Measurements from ENCODE around the gene FRMD1.

FRMD1 gene

DNA sequence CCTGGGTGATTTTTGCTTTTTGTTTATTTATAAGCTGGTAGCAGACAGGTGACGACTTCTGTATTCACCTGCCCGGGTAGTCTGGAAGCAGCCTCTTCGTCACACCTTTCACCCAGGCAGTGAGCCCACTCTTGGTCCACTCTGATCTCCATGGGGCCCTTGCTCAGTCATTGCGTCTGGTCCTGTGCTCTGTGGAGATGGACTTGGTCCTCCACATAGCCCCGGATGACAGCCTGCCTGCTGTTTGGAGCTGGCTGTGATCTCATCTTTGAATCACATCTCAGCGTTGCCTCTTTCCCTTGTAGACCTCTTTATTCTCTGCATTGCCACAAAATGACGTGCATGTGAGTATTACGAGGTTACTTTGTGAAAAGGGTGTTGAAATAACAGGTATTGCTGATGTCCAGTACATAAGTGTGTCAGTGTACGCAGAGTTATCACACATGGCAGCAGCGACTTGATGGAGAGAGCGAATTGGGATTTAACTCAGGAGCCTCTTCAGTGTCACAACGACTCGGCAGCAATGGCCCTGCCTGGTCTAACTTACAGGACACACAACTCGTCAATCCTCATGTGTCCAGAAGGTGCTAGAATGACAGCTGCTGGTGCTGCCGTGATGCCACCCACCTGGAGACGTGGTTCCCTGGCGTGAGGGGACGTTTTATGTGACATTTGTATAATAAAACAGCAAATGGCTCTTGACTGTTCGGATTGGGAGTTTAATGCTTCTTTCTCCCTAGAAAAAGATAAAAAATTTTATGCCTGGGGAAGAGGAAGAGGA lies 24.2 kb upstream of the FRMD1 start:
- H3K4me1 ChIP-seq (ENCODE audit: control insufficient read depth, insufficient read depth, low read length) = no peaks in the 10 kb centered on the region
- H3K36me3 ChIP-seq (ENCODE audit: control insufficient read depth in 2 of 2, insufficient read depth in 1 of 2, low read length in 2 of 2) = no peaks in the 10 kb centered on the region
- no peak overlapping the region for H3K4me3 ChIP-seq (ENCODE audit: low read depth, low read length)
- ChIA-PET CTCF (interaction anchor here (0.7 kb wide), 1 partner anchor 236 kb away, joined by 3 read pairs; no protein-coding TSS in a partner anchor), POLR2A (no interaction called here)
- H3K27ac ChIP-seq (ENCODE audit: extremely low read depth, low read depth, low read length) = no peak overlapping the region
- H3K9me3 ChIP-seq (ENCODE audit: control insufficient read depth, insufficient read depth, low read depth, low read length) = no peaks in the 10 kb centered on the region
- TF ChIP-seq ZSCAN23 (tag by site-specific recombination; IDR thresholded peaks at IDR 0.05) (no peak), ZNF211 (tag by site-specific recombination; IDR thresholded peaks at IDR 0.05; ENCODE audit: low read depth) (no peak), ZNF670 (tag by site-specific recombination; IDR thresholded peaks at IDR 0.05; ENCODE audit: low read depth) (no peak), YY1 (tag by site-specific recombination; IDR thresholded peaks at IDR 0.05) (no peak), BCL11B (tag by site-specific recombination; IDR thresholded peaks at IDR 0.05; ENCODE audit: low read depth) (no peak), ZNF544 (tag by site-specific recombination; IDR thresholded peaks at IDR 0.05) (no peak), HOXD13 (CRISPR knock-in tag; IDR thresholded peaks at IDR 0.05; ENCODE audit: borderline replicate concordance) (no peak), ZNF10 (tag by site-specific recombination; IDR thresholded peaks at IDR 0.05) (no peak), SP7 (tag by site-specific recombination; IDR thresholded peaks at IDR 0.05) (no peak), ZSCAN16 (tag by site-specific recombination; IDR thresholded peaks at IDR 0.05) (no peak), GLI4 (tag by site-specific recombination; IDR thresholded peaks at IDR 0.05) (no peak), ZFP3 (tag by site-specific recombination; IDR thresholded peaks at IDR 0.05; ENCODE audit: low read depth) (no peak), ZFP37 (tag by site-specific recombination; IDR thresholded peaks at IDR 0.05) (no peak), ZFHX2 (tag by site-specific recombination; conservative IDR thresholded peaks at IDR 0.05) (no peak)
- TF ChIP-seq, protein P1, sequence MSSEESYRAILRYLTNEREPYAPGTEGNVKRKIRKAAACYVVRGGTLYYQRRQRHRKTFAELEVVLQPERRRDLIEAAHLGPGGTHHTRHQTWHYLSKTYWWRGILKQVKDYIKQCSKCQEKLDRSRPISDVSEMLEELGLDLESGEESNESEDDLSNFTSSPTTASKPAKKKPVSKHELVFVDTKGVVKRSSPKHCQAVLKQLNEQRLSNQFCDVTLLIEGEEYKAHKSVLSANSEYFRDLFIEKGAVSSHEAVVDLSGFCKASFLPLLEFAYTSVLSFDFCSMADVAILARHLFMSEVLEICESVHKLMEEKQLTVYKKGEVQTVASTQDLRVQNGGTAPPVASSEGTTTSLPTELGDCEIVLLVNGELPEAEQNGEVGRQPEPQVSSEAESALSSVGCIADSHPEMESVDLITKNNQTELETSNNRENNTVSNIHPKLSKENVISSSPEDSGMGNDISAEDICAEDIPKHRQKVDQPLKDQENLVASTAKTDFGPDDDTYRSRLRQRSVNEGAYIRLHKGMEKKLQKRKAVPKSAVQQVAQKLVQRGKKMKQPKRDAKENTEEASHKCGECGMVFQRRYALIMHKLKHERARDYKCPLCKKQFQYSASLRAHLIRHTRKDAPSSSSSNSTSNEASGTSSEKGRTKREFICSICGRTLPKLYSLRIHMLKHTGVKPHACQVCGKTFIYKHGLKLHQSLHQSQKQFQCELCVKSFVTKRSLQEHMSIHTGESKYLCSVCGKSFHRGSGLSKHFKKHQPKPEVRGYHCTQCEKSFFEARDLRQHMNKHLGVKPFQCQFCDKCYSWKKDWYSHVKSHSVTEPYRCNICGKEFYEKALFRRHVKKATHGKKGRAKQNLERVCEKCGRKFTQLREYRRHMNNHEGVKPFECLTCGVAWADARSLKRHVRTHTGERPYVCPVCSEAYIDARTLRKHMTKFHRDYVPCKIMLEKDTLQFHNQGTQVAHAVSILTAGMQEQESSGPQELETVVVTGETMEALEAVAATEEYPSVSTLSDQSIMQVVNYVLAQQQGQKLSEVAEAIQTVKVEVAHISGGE (tag by site-specific recombination; conservative IDR thresholded peaks at IDR 0.05; ENCODE audit: low read depth) = no peak
- TF ChIP-seq, protein P2, sequence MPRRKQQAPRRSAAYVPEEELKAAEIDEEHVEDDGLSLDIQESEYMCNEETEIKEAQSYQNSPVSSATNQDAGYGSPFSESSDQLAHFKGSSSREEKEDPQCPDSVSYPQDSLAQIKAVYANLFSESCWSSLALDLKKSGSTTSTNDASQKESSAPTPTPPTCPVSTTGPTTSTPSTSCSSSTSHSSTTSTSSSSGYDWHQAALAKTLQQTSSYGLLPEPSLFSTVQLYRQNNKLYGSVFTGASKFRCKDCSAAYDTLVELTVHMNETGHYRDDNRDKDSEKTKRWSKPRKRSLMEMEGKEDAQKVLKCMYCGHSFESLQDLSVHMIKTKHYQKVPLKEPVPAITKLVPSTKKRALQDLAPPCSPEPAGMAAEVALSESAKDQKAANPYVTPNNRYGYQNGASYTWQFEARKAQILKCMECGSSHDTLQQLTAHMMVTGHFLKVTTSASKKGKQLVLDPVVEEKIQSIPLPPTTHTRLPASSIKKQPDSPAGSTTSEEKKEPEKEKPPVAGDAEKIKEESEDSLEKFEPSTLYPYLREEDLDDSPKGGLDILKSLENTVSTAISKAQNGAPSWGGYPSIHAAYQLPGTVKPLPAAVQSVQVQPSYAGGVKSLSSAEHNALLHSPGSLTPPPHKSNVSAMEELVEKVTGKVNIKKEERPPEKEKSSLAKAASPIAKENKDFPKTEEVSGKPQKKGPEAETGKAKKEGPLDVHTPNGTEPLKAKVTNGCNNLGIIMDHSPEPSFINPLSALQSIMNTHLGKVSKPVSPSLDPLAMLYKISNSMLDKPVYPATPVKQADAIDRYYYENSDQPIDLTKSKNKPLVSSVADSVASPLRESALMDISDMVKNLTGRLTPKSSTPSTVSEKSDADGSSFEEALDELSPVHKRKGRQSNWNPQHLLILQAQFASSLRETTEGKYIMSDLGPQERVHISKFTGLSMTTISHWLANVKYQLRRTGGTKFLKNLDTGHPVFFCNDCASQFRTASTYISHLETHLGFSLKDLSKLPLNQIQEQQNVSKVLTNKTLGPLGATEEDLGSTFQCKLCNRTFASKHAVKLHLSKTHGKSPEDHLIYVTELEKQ (tag by site-specific recombination; IDR thresholded peaks at IDR 0.05; ENCODE audit: borderline replicate concordance) = no peak
- TF ChIP-seq, protein P3, sequence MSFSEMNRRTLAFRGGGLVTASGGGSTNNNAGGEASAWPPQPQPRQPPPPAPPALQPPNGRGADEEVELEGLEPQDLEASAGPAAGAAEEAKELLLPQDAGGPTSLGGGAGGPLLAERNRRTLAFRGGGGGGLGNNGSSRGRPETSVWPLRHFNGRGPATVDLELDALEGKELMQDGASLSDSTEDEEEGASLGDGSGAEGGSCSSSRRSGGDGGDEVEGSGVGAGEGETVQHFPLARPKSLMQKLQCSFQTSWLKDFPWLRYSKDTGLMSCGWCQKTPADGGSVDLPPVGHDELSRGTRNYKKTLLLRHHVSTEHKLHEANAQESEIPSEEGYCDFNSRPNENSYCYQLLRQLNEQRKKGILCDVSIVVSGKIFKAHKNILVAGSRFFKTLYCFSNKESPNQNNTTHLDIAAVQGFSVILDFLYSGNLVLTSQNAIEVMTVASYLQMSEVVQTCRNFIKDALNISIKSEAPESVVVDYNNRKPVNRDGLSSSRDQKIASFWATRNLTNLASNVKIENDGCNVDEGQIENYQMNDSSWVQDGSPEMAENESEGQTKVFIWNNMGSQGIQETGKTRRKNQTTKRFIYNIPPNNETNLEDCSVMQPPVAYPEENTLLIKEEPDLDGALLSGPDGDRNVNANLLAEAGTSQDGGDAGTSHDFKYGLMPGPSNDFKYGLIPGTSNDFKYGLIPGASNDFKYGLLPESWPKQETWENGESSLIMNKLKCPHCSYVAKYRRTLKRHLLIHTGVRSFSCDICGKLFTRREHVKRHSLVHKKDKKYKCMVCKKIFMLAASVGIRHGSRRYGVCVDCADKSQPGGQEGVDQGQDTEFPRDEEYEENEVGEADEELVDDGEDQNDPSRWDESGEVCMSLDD (tag by site-specific recombination; IDR thresholded peaks at IDR 0.05) = no peak
- TF ChIP-seq, protein P4, sequence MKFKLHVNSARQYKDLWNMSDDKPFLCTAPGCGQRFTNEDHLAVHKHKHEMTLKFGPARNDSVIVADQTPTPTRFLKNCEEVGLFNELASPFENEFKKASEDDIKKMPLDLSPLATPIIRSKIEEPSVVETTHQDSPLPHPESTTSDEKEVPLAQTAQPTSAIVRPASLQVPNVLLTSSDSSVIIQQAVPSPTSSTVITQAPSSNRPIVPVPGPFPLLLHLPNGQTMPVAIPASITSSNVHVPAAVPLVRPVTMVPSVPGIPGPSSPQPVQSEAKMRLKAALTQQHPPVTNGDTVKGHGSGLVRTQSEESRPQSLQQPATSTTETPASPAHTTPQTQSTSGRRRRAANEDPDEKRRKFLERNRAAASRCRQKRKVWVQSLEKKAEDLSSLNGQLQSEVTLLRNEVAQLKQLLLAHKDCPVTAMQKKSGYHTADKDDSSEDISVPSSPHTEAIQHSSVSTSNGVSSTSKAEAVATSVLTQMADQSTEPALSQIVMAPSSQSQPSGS (tag by site-specific recombination; IDR thresholded peaks at IDR 0.05; ENCODE audit: low read depth) = no peak
- TF ChIP-seq, protein P5, sequence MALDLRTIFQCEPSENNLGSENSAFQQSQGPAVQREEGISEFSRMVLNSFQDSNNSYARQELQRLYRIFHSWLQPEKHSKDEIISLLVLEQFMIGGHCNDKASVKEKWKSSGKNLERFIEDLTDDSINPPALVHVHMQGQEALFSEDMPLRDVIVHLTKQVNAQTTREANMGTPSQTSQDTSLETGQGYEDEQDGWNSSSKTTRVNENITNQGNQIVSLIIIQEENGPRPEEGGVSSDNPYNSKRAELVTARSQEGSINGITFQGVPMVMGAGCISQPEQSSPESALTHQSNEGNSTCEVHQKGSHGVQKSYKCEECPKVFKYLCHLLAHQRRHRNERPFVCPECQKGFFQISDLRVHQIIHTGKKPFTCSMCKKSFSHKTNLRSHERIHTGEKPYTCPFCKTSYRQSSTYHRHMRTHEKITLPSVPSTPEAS (tag by site-specific recombination; IDR thresholded peaks at IDR 0.05) = no peak
